ENCODE data around the gene THBS1. TPM values are rescaled to one million over a fixed set of nuclear protein-coding genes. Genes with fewer than 3 reads are reported as not detected.

THBS1 gene
- total RNA-seq, 1 experiment from 2014 or later = 305 TPM

- intact Hi-C loops (cut with micrococcal nuclease) = no loop called here
- no peak for ATAC-seq
Observed at GRCh38 chr15:39622660-39623516, 42.0 kb downstream of the THBS1 start.

GRCh38 chr15:39623529-39623931, 42.7 kb downstream of the THBS1 start:
- CTCF ChIA-PET = no interaction called here
- intact Hi-C loops (cut with micrococcal nuclease) = no loop called here
- POLR2A ChIA-PET (ENCODE audit: unreplicated experiment) = no interaction called here

More at GRCh38 chr15:39622660-39623516, 42.0 kb downstream of the THBS1 start:
- Histone ChIP-seq H3F3A (ENCODE audit: low read length, unreplicated experiment) (no peaks in the 10 kb centered on the region), H3K27me3 (ENCODE audit: low read length) (no peaks in the 10 kb centered on the region), H3K9ac (ENCODE audit: low read length) (no peak overlapping the region), H3K4me3 (ENCODE audit: low read length) (no peak overlapping the region), H3K27ac (ENCODE audit: low read length) (no peak overlapping the region), H3K79me2 (ENCODE audit: low read length) (no peaks in the 10 kb centered on the region), H3K4me1 (ENCODE audit: insufficient read depth, low read length) (peaks cover 55% of the 10 kb centered on the region), H3K9me2 (replicated peaks; ENCODE audit: low read length) (no peaks in the 10 kb centered on the region), H2AFZ (ENCODE audit: low read length) (no peak overlapping the region), H3K4me2 (ENCODE audit: low read length) (no peak overlapping the region), H3K9me3 (ENCODE audit: low read length) (no peaks in the 10 kb centered on the region), H4K20me1 (ENCODE audit: low read length) (no peaks in the 10 kb centered on the region), H3K36me3 (ENCODE audit: low read depth, low read length) (no peaks in the 10 kb centered on the region)
- CTCF ChIA-PET = interaction anchor here (0.5 kb wide), 2 partner anchors 354 to 359 kb away, joined by 4 to 6 read pairs; no protein-coding TSS in a partner anchor
- TF ChIP-seq EZH2 (IDR thresholded peaks at IDR 0.05; ENCODE audit: low read length, unreplicated experiment) (no peak), CTCF (conservative IDR thresholded peaks at IDR 0.05; ENCODE audit: low read depth, low read length) (no peak), EZH2phosphoT487 (IDR thresholded peaks at IDR 0.05; ENCODE audit: borderline replicate concordance, low read length) (no peak)
- DNase-seq = no peak
- BruUV-seq (replicated peaks) = no TSS peak
- POLR2A ChIA-PET (ENCODE audit: unreplicated experiment) = no interaction called here

GRCh38 chr15:39624806-39625205, 43.9 kb downstream of the THBS1 start:
- TF ChIP-seq CTCF (conservative IDR thresholded peaks at IDR 0.05; ENCODE audit: low read depth, low read length) (no peak), EZH2phosphoT487 (IDR thresholded peaks at IDR 0.05; ENCODE audit: borderline replicate concordance, low read length) (no peak), EZH2 (IDR thresholded peaks at IDR 0.05; ENCODE audit: low read length, unreplicated experiment) (no peak)
- Histone ChIP-seq H3K9me2 (replicated peaks; ENCODE audit: low read length) (no peaks in the 10 kb centered on the region), H3K27me3 (ENCODE audit: low read length) (no peaks in the 10 kb centered on the region), H3K9ac (ENCODE audit: low read length) (no peak overlapping the region; the same call in 1 of the 2 replicates), H3K4me1 (ENCODE audit: insufficient read depth, low read length) (peaks cover 54% of the 10 kb centered on the region), H3K27ac (ENCODE audit: low read length) (peak overlapping the region; percentile 60), H3K4me2 (ENCODE audit: low read length) (peak overlapping the region; percentile 45), H3K79me2 (ENCODE audit: low read length) (no peaks in the 10 kb centered on the region), H2AFZ (ENCODE audit: low read length) (no peak overlapping the region), H3F3A (ENCODE audit: low read length, unreplicated experiment) (peaks cover 8% of the 10 kb centered on the region), H3K36me3 (ENCODE audit: low read depth, low read length) (no peaks in the 10 kb centered on the region), H3K4me3 (ENCODE audit: low read length) (no peak overlapping the region), H4K20me1 (ENCODE audit: low read length) (no peaks in the 10 kb centered on the region), H3K9me3 (ENCODE audit: low read length) (no peaks in the 10 kb centered on the region)
- DNase-seq (peak; percentile 88), ATAC-seq (peak; percentile 84)
- no TSS peak for BruUV-seq (replicated peaks)
- CTCF ChIA-PET = interaction anchor here (0.5 kb wide), 1 partner anchor 16 kb away, joined by 6 read pairs; no protein-coding TSS in a partner anchor
- intact Hi-C loops (cut with micrococcal nuclease) = loop anchor here (5.0 kb wide), 1 partner anchor 43 kb away; the partner anchor contains the start of gene THBS1
- POLR2A ChIA-PET (ENCODE audit: unreplicated experiment) = no interaction called here

More at GRCh38 chr15:39623529-39623931, 42.7 kb downstream of the THBS1 start:
- no peak overlapping the region for H2AFZ ChIP-seq (ENCODE audit: low read length)
- H3K79me2 ChIP-seq (ENCODE audit: low read length) = no peaks in the 10 kb centered on the region
- H3K4me1 ChIP-seq (ENCODE audit: insufficient read depth, low read length) = peaks cover 52% of the 10 kb centered on the region
- TF ChIP-seq EZH2 (IDR thresholded peaks at IDR 0.05; ENCODE audit: low read length, unreplicated experiment) (no peak), EZH2phosphoT487 (IDR thresholded peaks at IDR 0.05; ENCODE audit: borderline replicate concordance, low read length) (no peak)
- H3K9me3 ChIP-seq (ENCODE audit: low read length) = no peaks in the 10 kb centered on the region
- H3F3A ChIP-seq (ENCODE audit: low read length, unreplicated experiment) = no peaks in the 10 kb centered on the region
- H3K9ac ChIP-seq (ENCODE audit: low read length) = no peak overlapping the region
- H3K9me2 ChIP-seq (replicated peaks; ENCODE audit: low read length) = no peaks in the 10 kb centered on the region
- DNase-seq (no peak), ATAC-seq (no peak)
- BruUV-seq (replicated peaks) = no TSS peak
- H3K27me3 ChIP-seq (ENCODE audit: low read length) = no peaks in the 10 kb centered on the region
- H3K36me3 ChIP-seq (ENCODE audit: low read depth, low read length) = no peaks in the 10 kb centered on the region
- H3K4me2 ChIP-seq (ENCODE audit: low read length) = no peak overlapping the region
- no peak overlapping the region for H3K27ac ChIP-seq (ENCODE audit: low read length)
- no peak overlapping the region for H3K4me3 ChIP-seq (ENCODE audit: low read length)
- no peaks in the 10 kb centered on the region for H4K20me1 ChIP-seq (ENCODE audit: low read length)

Data from PC-3 (cell line).